Duodenal mucosa (tissue), 2 donors: Measurements from ENCODE around the gene KCNJ18.
"Not testable (repeated sequence)": the region's sequence is repeated elsewhere in the genome, so short reads cannot be mapped to it uniquely, and the experiment has no call there.

Source experiments
- H3K27ac ChIP-seq: one replicate; pipeline ENCODE4 v1.7.0; 2013; ENCODE audit warnings: low read depth, low read length
- H3K27me3 ChIP-seq, 2 donors: one replicate each; pipeline ENCODE4 v1.7.0; 2013; ENCODE audit warnings: low read length in 2 of 2, control low read depth in 1 of 2; ENCODE audit not compliant: insufficient read depth in 2 of 2, control insufficient read depth in 1 of 2
- H3K36me3 ChIP-seq, 2 donors: one replicate each; pipeline ENCODE4 v1.7.0; 2013; ENCODE audit warnings: low read length in 2 of 2, control low read depth in 1 of 2; ENCODE audit not compliant: insufficient read depth in 2 of 2, control insufficient read depth in 1 of 2
- H3K4me1 ChIP-seq, 2 donors: one replicate each; pipeline ENCODE4 v1.7.0; 2013; ENCODE audit warnings: low read length in 2 of 2, control low read depth in 1 of 2; ENCODE audit not compliant: insufficient read depth in 2 of 2, control insufficient read depth in 1 of 2
- H3K4me3 ChIP-seq, 2 donors: one replicate each; pipeline ENCODE4 v1.7.0; 2013; ENCODE audit warnings: low read length in 2 of 2, low read depth in 1 of 2
- H3K9ac ChIP-seq, 2 donors: one replicate each; pipeline ENCODE4 v1.7.0; 2013; ENCODE audit warnings: low read length in 2 of 2, low read depth in 1 of 2
- H3K9me3 ChIP-seq, 2 donors: one replicate each; pipeline ENCODE4 v1.7.0; 2013; ENCODE audit warnings: low read length in 2 of 2, control low read depth in 1 of 2; ENCODE audit not compliant: control insufficient read depth in 1 of 2

Gene KCNJ18

GRCh38 chr17:21691883-21692703 is at the start of gene KCNJ18:
TSS of gene KCNJ18 (plus strand) at chr17:21692523. CDS start at chr17:21702787, 10,264 bp downstream.
- not testable (repeated sequence) for H3K4me3 ChIP-seq, H3K9ac ChIP-seq, H3K4me1 ChIP-seq, H3K9me3 ChIP-seq, H3K27ac ChIP-seq, H3K36me3 ChIP-seq, H3K27me3 ChIP-seq

GRCh38 chr17:21648125-21648524 is 44.2 kb upstream of the KCNJ18 start:
- not testable (repeated sequence) for H3K4me1 ChIP-seq, H3K27ac ChIP-seq, H3K4me3 ChIP-seq, H3K9me3 ChIP-seq, H3K36me3 ChIP-seq, H3K27me3 ChIP-seq, H3K9ac ChIP-seq

GRCh38 chr17:21650043-21650442 is 42.3 kb upstream of the KCNJ18 start:
- H3K9me3 ChIP-seq, H3K4me1 ChIP-seq, H3K27me3 ChIP-seq, H3K4me3 ChIP-seq, H3K36me3 ChIP-seq, H3K27ac ChIP-seq, H3K9ac ChIP-seq: not testable (repeated sequence)

- not testable (repeated sequence) for H3K4me3 ChIP-seq, H3K27ac ChIP-seq, H3K9me3 ChIP-seq, H3K9ac ChIP-seq, H3K27me3 ChIP-seq, H3K36me3 ChIP-seq, H3K4me1 ChIP-seq
Observed at GRCh38 chr17:21652049-21652448, 40.3 kb upstream of the KCNJ18 start.

- not testable (repeated sequence) for H3K9ac ChIP-seq, H3K27me3 ChIP-seq, H3K27ac ChIP-seq, H3K4me3 ChIP-seq, H3K36me3 ChIP-seq, H3K9me3 ChIP-seq, H3K4me1 ChIP-seq
Observed at GRCh38 chr17:21653211-21653610, 39.1 kb upstream of the KCNJ18 start.

- H3K27me3 ChIP-seq, H3K4me1 ChIP-seq, H3K9me3 ChIP-seq, H3K27ac ChIP-seq, H3K9ac ChIP-seq, H3K4me3 ChIP-seq, H3K36me3 ChIP-seq: not testable (repeated sequence)
Observed at GRCh38 chr17:21656518-21657309, 35.6 kb upstream of the KCNJ18 start.

- H3K27me3 ChIP-seq, H3K9ac ChIP-seq, H3K27ac ChIP-seq, H3K4me3 ChIP-seq, H3K9me3 ChIP-seq, H3K4me1 ChIP-seq, H3K36me3 ChIP-seq: not testable (repeated sequence)
Observed at GRCh38 chr17:21659635-21660034, 32.7 kb upstream of the KCNJ18 start.

- not testable (repeated sequence) for H3K36me3 ChIP-seq, H3K9ac ChIP-seq, H3K9me3 ChIP-seq
Observed at GRCh38 chr17:21661455-21661854, 30.9 kb upstream of the KCNJ18 start.

GRCh38 chr17:21663166-21663565 is 29.2 kb upstream of the KCNJ18 start:
- H3K27ac ChIP-seq, H3K4me1 ChIP-seq, H3K9ac ChIP-seq, H3K4me3 ChIP-seq, H3K27me3 ChIP-seq, H3K36me3 ChIP-seq: not testable (repeated sequence)
- peaks cover 8 to 12% of the 10 kb centered on the region in 2 donors for H3K9me3 ChIP-seq

More at GRCh38 chr17:21661455-21661854, 30.9 kb upstream of the KCNJ18 start:
- not testable (repeated sequence) for H3K4me1 ChIP-seq, H3K27me3 ChIP-seq, H3K4me3 ChIP-seq, H3K27ac ChIP-seq

- not testable (repeated sequence) for H3K27me3 ChIP-seq, H3K4me3 ChIP-seq, H3K36me3 ChIP-seq, H3K4me1 ChIP-seq, H3K9ac ChIP-seq, H3K27ac ChIP-seq
- peaks cover 8 to 12% of the 10 kb centered on the region in 2 donors for H3K9me3 ChIP-seq
Observed at GRCh38 chr17:21663614-21664474, 28.5 kb upstream of the KCNJ18 start.
